GM21723 (cell line): ENCODE results near the gene RASSF1.

Experiments used
- ATAC-seq: cut with Tn5 transposase; IDR thresholded peaks from one replicate; pipeline ENCODE4 v1.9.1; 2021; ENCODE audit warnings: mild to moderate bottlenecking, moderate library complexity; ENCODE audit not compliant: unreplicated experiment

Gene RASSF1

GRCh38 chr3:50302095-50303012 is 38.3 kb downstream of the RASSF1 start:
- ATAC-seq = no peak

GRCh38 chr3:50300681-50301254 is 39.9 kb downstream of the RASSF1 start:
- no peak for ATAC-seq

DNA sequence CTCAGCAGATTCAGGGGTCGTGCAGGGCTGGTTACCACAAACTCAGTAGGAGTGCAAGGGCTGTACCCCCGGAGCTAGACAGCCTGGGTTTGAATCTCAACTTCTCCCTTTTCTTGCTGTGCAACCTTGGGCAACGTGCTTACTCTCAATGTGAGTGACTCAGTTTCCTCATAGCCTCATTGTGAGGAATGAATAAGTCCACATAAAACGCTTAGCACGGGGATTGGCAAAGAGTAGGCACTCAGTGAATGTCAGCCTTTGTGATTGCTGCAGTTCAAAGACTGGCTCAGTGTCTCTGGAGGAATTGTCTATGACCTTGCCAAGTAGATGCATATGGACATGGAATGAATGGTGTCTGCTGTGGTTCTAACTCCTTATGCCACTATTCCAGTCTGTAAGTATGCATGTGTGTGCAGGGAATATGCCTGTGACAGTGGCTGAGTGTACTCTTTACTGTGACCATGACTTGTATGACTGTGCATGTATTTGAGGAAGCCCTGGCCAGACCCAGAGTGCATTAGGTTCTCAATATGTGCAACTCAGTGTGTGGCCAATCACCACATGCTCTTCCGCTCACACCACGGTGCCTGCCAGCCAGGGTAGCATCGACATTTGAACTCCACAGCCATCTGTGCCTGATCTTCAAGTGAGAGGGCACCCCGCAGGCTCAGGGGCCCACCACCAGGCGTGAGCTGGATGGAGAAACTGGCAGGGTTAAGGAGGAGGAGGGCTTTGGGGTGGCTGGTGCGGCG is 40.5 kb downstream of the RASSF1 start:
- ATAC-seq = no peak

DNA sequence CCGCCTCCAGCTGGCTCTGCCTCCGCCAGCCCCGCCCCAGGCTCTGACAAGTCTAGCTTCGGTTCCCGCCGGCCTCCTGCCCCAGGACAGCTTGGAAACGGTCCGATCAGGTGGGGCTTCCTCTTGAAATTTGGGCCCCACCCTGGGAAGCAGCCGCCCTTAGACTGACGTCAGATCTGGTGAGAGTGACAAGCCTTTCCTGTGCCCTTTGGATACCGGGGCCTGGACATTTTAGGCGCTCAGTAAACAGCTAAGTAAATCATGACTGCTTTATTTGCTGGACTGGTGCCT is 41.1 kb downstream of the RASSF1 start:
- ATAC-seq = no peak

DNA sequence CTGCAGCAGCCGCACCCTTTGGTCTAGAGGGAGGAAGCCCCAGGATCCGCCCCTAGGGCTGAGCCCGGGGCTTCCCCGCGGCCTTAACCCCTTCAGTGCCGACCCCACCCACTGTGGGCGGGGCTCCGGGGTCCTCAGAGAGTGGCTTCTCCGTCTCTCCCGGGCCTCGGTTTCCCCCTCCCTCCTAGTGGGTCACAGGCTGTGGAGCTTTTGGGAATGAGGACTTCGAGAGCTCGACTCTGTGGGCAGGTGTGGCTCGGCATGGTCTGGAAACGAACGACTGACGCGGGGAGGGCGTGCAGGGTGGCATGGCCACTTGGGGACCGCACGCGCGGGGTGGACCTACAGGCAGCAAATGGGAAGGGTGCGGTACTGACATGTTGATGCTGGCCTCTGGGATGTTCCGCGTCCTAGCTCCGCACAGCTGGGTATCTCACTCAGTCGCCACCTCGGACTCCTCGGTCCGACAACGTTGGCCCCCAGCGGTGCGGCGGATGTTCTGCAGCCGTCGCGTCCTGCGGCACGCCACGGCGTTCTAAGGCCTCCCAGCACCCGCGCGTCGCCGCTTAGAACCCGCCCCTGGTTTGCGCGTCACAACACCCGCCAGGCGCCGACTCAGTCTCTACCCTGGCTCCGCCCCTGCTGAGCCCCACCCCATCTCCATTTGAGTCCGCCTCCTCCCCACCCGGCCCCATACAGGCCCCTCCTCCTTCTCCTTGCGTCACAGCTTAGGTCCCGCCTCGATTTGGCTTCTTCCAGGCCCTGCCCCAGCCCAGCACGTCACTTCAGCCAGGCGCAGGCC is 41.6 kb downstream of the RASSF1 start, which contains the start of the genes HYAL3 and NAA80:
Gene HYAL3, minus strand, starts transcription at position 570 of the 802 bp plus-strand sequence. CDS start 3,803 bp downstream, outside the sequence.
Gene NAA80, minus strand, starts transcription at position 570 of the 802 bp plus-strand sequence. CDS start 1,942 bp downstream, outside the sequence.
- peak; percentile 80 for ATAC-seq

DNA sequence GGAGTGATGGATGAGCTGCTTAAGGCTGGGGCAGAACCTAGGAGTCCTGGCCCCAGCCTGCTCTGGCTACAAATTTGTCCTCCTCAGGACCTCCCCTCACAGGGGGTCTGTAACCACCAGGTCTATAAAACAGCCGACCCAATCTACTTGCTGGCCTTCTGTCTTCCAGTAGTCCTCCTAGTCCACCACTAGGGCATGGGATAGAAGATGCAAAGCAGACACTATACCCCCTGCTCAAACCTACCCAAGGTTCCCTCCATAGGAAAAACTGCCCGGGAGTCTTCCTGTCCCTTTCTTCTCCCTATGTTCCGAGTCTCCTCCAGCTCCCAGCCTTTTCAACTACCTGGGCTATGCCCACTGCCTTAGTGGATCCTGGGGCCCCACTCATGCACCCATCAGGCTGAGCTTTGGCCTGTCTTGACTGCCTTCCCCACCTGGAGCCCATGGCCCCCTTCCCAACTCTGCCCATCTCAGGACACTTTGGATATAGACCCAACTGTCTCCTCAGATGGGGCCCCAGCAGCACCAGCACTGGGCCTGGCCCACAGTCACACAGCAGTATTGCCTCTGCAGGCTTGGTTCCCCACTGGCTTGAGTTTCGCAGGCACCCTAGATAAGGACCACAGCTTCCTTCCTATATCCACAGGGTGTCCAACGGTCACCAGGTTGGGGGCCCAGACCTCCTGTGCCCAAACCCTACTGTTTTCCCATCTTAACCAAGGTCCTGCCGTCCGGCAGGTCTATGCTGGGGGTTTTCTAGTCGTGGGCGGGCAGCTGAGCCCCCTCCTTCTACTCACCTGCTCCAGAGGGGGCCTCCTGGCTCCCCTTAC is 42.5 kb downstream of the RASSF1 start:
- no peak for ATAC-seq

DNA sequence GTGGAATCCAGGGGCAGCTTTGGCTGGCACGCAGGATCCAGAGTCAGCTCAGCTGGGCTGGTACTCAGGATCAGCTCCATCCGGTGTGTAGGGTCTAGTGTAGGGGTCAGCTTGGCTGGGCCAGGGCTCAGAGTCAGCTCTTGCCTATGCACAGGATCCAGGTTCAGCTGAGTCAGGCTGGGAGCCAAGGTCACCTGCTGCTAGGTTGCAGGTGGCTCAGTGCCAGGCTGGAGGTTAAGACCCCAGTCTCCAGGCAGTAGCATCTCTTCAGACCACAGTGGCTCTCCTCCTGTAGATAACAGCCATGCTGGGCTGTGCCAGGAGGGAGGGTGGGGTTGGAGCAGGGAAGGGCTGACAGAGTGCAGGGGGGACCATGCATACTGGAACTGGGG is 43.3 kb downstream of the RASSF1 start:
- ATAC-seq = no peak

DNA sequence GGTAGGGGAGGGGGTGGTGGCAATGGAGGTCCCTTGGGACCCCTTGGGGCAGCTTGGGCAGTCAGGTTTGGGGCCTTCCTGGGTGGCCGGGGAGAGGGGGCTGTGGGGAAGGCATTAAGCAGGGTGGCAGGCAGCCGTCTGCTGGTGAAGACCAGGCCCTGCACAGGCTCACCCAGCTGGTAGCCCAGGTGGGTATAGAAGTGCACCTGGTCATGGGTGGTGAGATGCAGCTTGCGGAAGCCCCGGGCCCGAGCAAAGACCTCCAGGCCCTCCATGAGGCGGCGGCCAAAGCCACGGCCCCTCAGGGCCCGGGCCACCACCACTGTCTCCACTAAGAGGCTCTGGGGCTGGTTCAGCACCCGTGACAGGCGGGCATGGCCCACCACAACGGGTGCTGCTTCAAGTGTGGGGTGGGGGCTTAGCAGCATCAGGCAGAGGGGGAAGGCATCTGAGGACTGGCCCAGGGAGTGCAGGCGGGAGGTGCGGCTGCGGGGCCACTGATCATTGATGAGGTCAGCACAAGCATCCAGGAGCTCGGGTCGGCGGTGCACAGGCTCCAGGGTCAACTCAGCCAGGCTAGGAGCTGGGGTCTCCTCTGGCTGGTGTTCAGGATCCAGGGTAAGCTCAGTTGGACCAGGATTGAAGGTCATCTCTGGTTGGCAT is 43.8 kb downstream of the RASSF1 start:
- ATAC-seq = no peak

- no peak for ATAC-seq
Measured at GRCh38 chr3:50295553-50296431, 44.8 kb downstream of the RASSF1 start.

DNA sequence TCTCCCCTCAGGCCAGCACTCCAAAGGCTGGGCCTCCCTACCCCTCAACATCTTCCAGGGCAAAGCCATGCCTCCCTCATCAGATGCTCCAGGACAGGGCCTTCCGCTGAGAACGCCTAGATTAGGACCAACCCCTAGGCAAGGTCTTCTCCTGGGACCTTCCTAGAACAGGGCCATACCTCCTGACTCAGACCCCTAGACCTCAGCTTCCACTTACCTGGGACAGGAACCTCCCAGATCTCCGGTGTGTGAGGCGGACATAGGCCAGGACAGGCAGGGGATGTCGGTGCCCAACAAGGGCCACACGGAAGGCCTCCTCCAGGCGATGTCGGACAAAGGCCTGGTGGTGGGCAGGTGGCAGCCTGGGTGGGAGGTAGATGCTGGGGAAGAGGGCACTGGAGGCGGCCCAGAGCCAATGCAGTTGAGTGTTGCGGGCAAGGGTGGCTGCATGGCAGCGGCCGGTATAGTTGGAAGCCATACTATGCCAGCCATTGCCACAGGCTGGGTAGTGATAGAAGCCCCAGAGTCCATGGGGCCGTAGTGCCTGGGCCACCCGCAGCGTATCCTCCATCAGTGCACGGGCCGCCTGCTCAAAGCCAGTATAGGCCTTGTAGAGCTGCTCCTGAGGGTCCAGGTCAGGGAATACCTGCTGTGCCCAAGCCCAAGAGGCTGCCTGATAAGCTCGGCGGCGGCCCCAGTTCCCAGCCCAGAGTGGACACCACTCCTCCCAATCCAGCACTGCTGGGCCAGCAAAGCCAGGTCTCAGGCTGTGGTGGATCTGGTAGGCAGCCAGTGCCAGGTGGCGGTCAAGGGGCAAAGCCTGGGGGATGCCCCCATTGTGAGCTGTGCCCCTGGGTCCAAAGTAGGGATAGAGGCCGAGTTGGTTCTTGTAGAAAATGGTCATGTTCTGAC is 45.9 kb downstream of the RASSF1 start:
- ATAC-seq = no peak

DNA sequence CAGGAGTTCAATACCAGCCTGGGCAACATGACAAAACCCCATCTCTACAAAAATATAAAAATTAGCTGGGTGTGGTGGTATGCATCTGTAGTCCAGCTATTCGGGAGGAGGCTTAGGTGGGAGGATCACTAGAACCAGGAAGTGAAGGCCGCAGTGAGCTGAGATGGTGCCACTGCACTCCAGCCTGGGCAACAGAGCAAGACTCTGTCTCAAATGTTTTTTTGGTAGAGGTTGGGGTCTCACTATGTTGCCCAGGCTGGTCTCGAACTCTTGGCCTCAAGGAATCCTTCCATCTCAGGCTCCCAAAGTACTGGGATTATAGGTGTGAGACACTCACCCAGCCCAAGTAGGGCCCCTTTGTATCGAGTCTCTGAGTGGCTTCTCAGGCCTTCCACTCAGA is 46.5 kb downstream of the RASSF1 start:
- ATAC-seq = no peak

DNA sequence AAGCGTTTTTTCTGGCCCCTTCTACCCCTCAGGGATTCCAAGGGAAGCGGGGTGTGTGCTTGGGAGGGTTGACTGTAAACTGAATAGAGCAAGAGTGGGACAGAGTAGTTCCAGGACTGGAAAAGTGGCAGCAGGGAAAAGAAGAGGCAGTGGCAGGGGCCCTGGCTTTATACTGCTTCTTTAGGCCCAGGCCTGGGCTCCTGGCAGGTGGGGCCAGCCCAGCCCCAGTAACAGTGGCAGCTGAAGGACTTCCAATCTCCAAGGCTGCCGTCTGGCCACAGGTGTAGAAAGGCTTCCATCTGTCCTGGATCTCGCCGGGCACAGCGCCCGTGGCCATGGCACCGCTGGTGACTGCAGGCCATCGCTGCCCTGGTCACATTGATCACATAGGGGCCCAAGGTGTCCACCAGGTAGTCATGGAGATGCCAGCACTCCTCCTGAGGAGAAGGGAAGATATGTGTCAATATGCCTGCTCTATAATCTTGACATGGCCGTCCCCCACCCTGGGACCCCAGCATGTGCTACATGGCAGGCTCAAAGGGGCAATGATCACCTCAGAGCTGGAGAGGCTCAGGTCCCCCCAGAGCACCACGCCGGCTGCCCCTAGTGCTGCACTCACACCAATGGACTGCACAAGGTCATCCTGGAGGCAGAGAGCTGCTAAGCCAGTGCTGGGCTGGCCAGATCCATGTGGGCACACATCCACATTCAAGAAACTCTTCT is 47.4 kb downstream of the RASSF1 start:
- no peak for ATAC-seq

GRCh38 chr3:50292159-50293078 is 48.2 kb downstream of the RASSF1 start, which contains the start of gene IFRD2:
Gene IFRD2, minus strand, starts transcription at chr3:50292429. Its CDS starts 155 bp downstream, at chr3:50292274.
- peak; percentile 93 for ATAC-seq

DNA sequence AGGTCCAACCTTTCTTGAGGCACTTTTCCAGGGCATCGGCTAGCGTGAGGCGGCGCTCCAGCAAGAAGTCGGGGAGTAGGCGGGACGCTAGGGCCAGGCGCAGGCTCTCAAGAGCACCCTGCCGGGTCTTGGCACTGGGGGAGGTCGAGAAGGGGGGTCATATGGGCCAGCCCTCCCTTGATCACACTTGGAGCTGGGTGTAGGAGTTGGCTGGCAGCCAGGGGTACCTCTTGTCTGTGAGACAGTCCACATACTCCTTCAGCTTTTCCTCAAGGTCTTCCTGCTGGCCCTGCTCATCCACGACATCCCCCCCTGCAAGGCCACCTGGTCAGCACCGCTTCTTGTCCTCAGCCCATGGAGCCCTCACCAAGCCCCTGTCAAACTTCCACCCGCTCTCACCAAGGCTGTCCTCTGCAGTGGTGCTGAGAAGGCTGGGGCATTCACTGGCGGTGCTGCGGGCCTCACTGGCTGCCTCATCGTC is 50.4 kb downstream of the RASSF1 start:
- no peak for ATAC-seq

- ATAC-seq = no peak
Measured at GRCh38 chr3:50289130-50289529, 51.5 kb downstream of the RASSF1 start.
